Erythroblast (primary cell): ENCODE data around the gene TGM3.

Experiments
- GATA1 ChIP-seq: IDR thresholded peaks from 2 replicates; pipeline ENCODE4 v1.6.1; 2011; ENCODE audit warnings: low read depth, mild to moderate bottlenecking, control low read depth, low read length, moderate library complexity
- POLR2A ChIP-seq: IDR thresholded peaks from 2 replicates; pipeline ENCODE4 v1.6.1; 2011; ENCODE audit warnings: mild to moderate bottlenecking, low read length

DNA sequence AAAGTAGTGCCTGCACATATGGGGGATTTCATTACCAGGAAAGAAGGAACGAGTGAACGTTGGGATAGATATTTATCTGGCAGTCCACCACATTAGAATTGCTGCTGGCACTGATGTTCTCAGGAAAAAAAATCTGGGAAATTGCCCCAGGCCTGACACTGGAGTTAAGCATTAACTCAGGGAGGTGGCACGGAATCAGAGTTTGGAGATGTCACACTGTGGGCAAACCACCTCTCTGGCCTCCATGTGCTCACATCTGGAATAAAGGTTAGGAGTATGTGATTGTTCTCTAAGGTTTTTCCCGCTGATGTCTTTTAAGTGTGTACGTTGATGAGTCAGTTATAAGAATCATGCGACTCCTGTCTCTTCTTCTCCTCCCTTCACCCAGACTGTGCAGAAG lies 7.9 kb downstream of the TGM3 start:
- TF ChIP-seq POLR2A: no peak
- no peak for TF ChIP-seq GATA1
